Measurements from ENCODE around the gene FAM171A1. TPM values are rescaled to one million over a fixed set of nuclear protein-coding genes. Genes with fewer than 3 reads are reported as not detected.
A peak's percentile ranks its signal among the peaks of the same experiment; 100 is the strongest.

FAM171A1 gene
- total RNA-seq, 1 donor from 2014 or later = 2.4 TPM

- DNase-seq (ENCODE audit: low spot score) = no peak
Measured at GRCh38 chr10:15245530-15245929, 125.6 kb downstream of the FAM171A1 start.

GRCh38 chr10:15244635-15245197 lies 126.4 kb downstream of the FAM171A1 start:
- no peak for DNase-seq (ENCODE audit: low spot score)

GRCh38 chr10:15242261-15242840 lies 128.7 kb downstream of the FAM171A1 start:
- no peak for DNase-seq (ENCODE audit: low spot score)

- no peak for DNase-seq (ENCODE audit: low spot score)
Measured at GRCh38 chr10:15241306-15241705, 129.8 kb downstream of the FAM171A1 start.

- no peak for DNase-seq (ENCODE audit: low spot score)
Measured at GRCh38 chr10:15238555-15239335, 132.3 kb downstream of the FAM171A1 start.

- peak; percentile 6 for DNase-seq (ENCODE audit: low spot score)
Measured at GRCh38 chr10:15237351-15237750, 133.7 kb downstream of the FAM171A1 start.

GRCh38 chr10:15236340-15236739 lies 134.7 kb downstream of the FAM171A1 start:
- no peak for DNase-seq (ENCODE audit: low spot score)

GRCh38 chr10:15232279-15232678 lies 138.8 kb downstream of the FAM171A1 start:
- no peak for DNase-seq (ENCODE audit: low spot score)

GRCh38 chr10:15231426-15231825 lies 139.7 kb downstream of the FAM171A1 start:
- DNase-seq (ENCODE audit: low spot score) = no peak

GRCh38 chr10:15230257-15230656 lies 140.8 kb downstream of the FAM171A1 start:
- DNase-seq (ENCODE audit: low spot score) = no peak

GRCh38 chr10:15229268-15229667 lies 141.8 kb downstream of the FAM171A1 start:
- DNase-seq (ENCODE audit: low spot score) = no peak

- DNase-seq (ENCODE audit: low spot score) = no peak
Measured at GRCh38 chr10:15228426-15228825, 142.7 kb downstream of the FAM171A1 start.

GRCh38 chr10:15227611-15228372 lies 143.3 kb downstream of the FAM171A1 start:
- DNase-seq (ENCODE audit: low spot score) = no peak

- no peak for DNase-seq (ENCODE audit: low spot score)
Measured at GRCh38 chr10:15225511-15225910, 145.6 kb downstream of the FAM171A1 start.

GRCh38 chr10:15224948-15225347 lies 146.1 kb downstream of the FAM171A1 start:
- DNase-seq (ENCODE audit: low spot score) = no peak

GRCh38 chr10:15223174-15223573 lies 147.9 kb downstream of the FAM171A1 start:
- DNase-seq (ENCODE audit: low spot score) = no peak

GRCh38 chr10:15222511-15222910 lies 148.6 kb downstream of the FAM171A1 start:
- no peak for DNase-seq (ENCODE audit: low spot score)

- DNase-seq (ENCODE audit: low spot score) = no peak
Measured at GRCh38 chr10:15220445-15220844, 150.6 kb downstream of the FAM171A1 start.

GRCh38 chr10:15216700-15217099 lies 154.4 kb downstream of the FAM171A1 start:
- DNase-seq (ENCODE audit: low spot score) = no peak

GRCh38 chr10:15214237-15214636 lies 156.9 kb downstream of the FAM171A1 start:
- no peak for DNase-seq (ENCODE audit: low spot score)

GRCh38 chr10:15213461-15213861 lies 157.6 kb downstream of the FAM171A1 start:
- DNase-seq (ENCODE audit: low spot score) = no peak

GRCh38 chr10:15211464-15211979 lies 159.6 kb downstream of the FAM171A1 start:
- DNase-seq (ENCODE audit: low spot score) = no peak
